Coronary artery (tissue), 2 donors: ENCODE results near the gene MIA2.
A peak's percentile ranks its signal among the peaks of the same experiment; 100 is the strongest.

Experiments used
- DNase-seq: peaks from one replicate; pipeline ENCODE4 v3.0.0-alpha.2; 2017; ENCODE audit warnings: low spot score
- H3K27ac ChIP-seq, 2 donors: fragments of 200-600 bp; sonication (generic); one replicate each; pipeline ENCODE4 v1.5.1; 2016 to 2019
- H3K4me3 ChIP-seq: fragments of 200-600 bp; sonication (generic); 2 replicates; pipeline ENCODE4 v1.5.1; 2016; ENCODE audit warnings: mild to moderate bottlenecking, moderate library complexity
- TF ChIP-seq, protein P1 (sequence below): fragments of 200-600 bp; sonication (generic); IDR thresholded peaks from one replicate; pipeline ENCODE4 v1.5.1; 2019; ENCODE audit warnings: antibody characterized with exemption

Gene MIA2

DNA sequence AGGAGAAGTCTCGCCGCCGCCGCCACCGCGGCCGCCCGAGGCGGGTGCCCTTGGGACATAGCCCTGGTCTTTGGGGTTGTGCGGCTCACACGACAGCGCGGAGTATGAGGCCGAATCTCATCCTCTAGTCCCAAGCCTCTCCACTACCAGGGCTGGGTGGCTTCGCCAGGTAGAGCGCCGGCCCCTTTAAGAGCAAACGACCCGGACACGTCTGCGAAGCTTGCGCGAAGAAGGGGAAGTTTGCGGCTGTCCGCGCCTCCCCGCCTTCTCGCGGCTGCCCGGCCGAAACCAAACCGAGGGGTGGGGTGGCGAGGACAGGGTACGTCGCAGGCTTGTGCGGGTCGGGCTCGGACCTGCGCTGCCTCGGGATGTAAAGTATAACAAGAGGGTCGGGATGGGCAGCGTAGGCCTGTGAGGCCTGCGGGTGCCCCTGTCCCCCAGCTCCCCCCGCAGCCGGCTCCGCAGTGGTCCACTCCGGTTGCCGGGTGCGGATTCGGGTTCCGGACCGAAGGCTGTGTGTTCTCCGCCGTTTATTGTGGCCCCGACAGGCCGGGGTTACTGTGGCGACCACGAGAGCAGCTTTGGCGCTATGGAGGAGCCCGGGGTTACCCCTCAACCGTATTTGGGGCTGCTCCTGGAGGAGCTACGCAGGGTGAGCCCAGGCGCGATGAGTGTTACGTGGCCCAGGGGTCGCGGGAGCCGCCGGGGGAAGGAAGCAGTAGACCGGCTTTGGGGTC lies 33.3 kb downstream of the MIA2 start:
- TF ChIP-seq, protein P1, sequence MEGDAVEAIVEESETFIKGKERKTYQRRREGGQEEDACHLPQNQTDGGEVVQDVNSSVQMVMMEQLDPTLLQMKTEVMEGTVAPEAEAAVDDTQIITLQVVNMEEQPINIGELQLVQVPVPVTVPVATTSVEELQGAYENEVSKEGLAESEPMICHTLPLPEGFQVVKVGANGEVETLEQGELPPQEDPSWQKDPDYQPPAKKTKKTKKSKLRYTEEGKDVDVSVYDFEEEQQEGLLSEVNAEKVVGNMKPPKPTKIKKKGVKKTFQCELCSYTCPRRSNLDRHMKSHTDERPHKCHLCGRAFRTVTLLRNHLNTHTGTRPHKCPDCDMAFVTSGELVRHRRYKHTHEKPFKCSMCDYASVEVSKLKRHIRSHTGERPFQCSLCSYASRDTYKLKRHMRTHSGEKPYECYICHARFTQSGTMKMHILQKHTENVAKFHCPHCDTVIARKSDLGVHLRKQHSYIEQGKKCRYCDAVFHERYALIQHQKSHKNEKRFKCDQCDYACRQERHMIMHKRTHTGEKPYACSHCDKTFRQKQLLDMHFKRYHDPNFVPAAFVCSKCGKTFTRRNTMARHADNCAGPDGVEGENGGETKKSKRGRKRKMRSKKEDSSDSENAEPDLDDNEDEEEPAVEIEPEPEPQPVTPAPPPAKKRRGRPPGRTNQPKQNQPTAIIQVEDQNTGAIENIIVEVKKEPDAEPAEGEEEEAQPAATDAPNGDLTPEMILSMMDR = no peak
- H3K4me3 ChIP-seq = peak overlapping the region; percentile 83
- peak; percentile 87 for DNase-seq
- peak overlapping the region; percentile 97 to 100 for H3K27ac ChIP-seq

DNA sequence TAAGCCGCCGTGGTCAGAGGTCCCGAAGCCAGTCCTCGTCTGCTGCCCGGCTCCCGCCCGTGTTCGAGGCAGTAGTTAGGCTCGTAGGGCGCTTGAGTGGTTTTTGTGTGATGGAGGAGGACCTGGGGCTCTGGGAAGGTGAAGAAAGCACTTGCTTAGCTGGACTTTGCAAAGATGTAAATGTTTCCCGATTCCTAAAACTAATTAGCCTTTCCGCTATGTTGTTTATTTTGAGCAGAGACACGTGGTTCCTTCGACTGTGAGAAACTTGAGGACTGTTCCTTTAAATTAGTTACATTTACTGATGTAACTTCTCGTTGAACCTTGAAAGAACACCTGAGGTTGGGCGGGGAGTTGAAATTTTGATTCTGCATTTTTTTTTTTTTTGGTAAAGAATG lies 33.9 kb downstream of the MIA2 start:
- no peak for DNase-seq
- TF ChIP-seq, protein P1 = no peak
- H3K27ac ChIP-seq = peak overlapping the region; percentile 97 to 100
- peak overlapping the region; percentile 83 for H3K4me3 ChIP-seq

DNA sequence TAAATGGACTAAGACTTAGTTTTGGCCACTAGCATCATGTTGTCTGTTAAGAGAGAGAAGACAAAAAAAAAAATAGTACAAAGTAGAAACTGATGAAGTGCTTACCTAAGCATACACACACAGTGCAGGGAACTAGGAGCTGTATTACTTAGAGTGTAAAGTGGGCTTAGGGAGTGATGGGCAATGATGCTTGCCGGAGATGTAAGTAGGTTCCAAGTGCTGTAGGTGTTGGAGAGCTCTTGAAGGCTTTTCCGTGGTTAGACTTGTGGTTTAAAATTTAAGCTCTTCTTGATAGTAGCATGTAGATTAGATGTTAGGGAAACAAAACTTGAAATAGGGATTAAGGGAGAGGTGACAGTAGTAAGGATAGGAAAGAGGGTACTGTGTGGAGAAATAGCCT lies 34.7 kb downstream of the MIA2 start:
- TF ChIP-seq, protein P1 = no peak
- DNase-seq = no peak
- Histone ChIP-seq H3K27ac (no peak overlapping the region), H3K4me3 (peak overlapping the region; percentile 83)

DNA sequence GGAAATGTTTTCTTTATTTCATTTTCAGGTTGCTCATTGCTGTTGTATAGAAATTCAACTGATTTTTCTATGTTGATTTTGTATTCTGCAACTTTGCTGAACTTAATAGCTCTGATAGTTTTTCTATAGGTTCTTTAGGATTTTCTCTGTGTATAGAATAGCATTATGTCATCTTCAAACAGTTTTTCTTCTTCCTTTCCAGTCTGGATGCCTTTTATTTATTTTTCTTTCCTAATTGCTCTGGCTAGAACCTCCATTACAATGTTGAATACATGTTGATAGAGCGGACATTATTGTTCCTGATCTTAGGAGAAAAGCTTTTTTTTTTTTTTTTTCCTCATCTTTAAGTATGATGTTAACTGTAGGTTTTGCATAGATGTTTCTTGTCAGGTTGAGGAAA lies 39.2 kb downstream of the MIA2 start:
- DNase-seq = no peak
- Histone ChIP-seq H3K27ac (no peak overlapping the region), H3K4me3 (no peak overlapping the region)
- TF ChIP-seq, protein P1 = no peak

DNA sequence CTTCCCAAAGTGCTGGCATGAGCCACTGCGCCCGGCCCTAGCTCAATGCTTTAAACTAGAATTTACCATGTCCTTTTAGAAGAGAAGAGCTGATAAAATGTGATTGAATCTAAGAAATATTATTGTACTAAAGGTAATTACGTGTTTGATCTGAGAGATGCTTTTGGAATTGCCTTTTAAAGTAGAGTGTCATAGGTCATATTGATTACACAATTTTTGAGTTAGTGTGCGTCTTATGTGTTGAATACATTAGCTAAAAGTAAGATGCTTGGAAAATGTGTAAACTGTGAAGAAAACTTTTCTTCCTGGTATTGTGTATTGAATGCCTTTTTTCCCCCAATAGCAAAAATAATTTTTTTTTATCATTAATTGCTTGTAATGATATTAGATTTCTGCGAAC lies 41.7 kb downstream of the MIA2 start:
- Histone ChIP-seq H3K27ac (no peak overlapping the region), H3K4me3 (no peak overlapping the region)
- TF ChIP-seq, protein P1 = no peak
- no peak for DNase-seq

DNA sequence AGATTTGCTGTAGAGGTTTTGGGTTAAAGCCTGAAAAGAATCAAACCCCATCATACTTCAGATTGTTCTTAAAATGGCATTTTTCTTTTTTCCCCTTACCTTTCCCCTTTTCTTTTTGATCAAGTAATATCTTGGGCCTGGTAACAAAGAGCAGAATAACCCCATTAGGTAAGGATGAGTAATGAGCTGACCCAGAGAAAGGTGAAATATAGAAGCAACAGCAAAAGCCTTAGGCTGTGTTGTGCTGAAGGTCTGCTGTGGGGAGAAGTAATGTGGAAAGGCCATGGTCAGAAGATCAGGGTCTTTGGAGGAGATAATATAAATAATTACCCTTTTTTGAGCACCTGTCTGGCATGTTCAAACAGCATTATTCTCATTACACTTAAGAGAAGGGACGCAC lies 42.3 kb downstream of the MIA2 start:
- TF ChIP-seq, protein P1 = no peak
- no peak for DNase-seq
- no peak overlapping the region for H3K4me3 ChIP-seq
- H3K27ac ChIP-seq = no peak overlapping the region

DNA sequence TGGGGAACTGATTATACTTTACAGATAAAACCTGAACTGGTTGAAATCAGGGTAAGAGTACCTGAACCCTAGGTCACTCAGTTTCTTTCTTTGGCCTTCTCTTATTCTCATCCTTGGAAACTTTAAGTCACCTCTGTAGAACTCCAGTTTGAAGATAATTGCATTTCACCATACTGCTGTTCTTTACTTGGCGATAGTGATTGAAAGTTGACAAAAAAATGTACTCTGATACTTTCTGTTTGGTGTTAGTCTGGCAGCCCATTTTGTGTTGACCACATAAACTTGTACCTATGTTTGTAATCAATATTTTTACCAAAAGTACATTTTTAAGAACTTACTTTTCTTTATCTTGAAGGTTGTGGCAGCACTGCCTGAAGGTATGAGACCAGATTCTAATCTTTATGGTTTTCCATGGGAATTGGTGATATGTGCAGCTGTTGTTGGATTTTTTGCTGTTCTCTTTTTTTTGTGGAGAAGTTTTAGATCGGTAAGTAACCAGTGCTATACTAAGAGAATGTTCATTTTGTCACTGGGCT lies 42.9 kb downstream of the MIA2 start:
- Histone ChIP-seq H3K27ac (no peak overlapping the region), H3K4me3 (no peak overlapping the region)
- DNase-seq = no peak
- TF ChIP-seq, protein P1 = no peak
